BE2C (cell line): ENCODE data around the gene HPGDS.

Experiments used
- DNase-seq: peaks from one replicate; pipeline ENCODE4 v3.0.0-alpha.2; 2020
- H3K27me3 ChIP-seq: fragments of 250-450 bp; sonication (Bioruptor Pico); 2 replicates; pipeline ENCODE4 v1.5.1; 2020; ENCODE audit warnings: mild to moderate bottlenecking
- H3K36me3 ChIP-seq: fragments of 250-450 bp; sonication (Bioruptor Pico); 2 replicates; pipeline ENCODE4 v1.5.1; 2020; ENCODE audit warnings: mild to moderate bottlenecking
- H3K4me1 ChIP-seq: fragments of 250-450 bp; sonication (Bioruptor Pico); 2 replicates; pipeline ENCODE4 v1.5.1; 2020
- H3K4me3 ChIP-seq: 2 replicates; pipeline ENCODE4 v1.5.1; 2011; ENCODE audit warnings: low read depth, low read length
- H3K9me3 ChIP-seq: fragments of 250-450 bp; sonication (Bioruptor Pico); 2 replicates; pipeline ENCODE4 v1.5.1; 2020
- TF ChIP-seq, protein P1 (sequence below): IDR thresholded peaks from 2 replicates; pipeline ENCODE4 v1.5.1; 2012; ENCODE audit warnings: mild to moderate bottlenecking, low read depth, low read length

Gene HPGDS

DNA sequence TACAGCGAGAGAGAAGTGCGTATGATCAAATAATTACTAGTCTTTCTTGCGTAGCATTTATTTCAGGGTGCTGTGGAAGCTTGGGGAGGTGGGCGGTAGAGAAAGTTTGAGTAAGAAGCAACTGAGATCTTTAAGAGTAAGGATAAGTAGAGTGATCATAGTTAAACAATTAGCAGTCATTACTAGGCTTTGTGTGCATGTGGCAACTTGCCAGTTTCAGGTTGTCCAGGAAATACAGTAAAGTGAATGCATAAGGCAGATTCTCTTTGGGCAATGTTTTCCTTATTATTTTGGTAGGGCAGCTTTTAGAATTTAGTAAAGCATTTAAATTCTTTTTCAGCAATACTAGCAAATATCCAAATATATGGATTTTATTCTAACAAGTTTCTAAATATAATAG is 57.0 kb downstream of the HPGDS start:
- Histone ChIP-seq H3K27me3 (no peaks in the 10 kb centered on the region), H3K36me3 (peaks cover 69% of the 10 kb centered on the region), H3K4me1 (peaks cover 13% of the 10 kb centered on the region), H3K9me3 (no peaks in the 10 kb centered on the region), H3K4me3 (no peak overlapping the region)
- peak; percentile 14 for DNase-seq
- TF ChIP-seq, protein P1, sequence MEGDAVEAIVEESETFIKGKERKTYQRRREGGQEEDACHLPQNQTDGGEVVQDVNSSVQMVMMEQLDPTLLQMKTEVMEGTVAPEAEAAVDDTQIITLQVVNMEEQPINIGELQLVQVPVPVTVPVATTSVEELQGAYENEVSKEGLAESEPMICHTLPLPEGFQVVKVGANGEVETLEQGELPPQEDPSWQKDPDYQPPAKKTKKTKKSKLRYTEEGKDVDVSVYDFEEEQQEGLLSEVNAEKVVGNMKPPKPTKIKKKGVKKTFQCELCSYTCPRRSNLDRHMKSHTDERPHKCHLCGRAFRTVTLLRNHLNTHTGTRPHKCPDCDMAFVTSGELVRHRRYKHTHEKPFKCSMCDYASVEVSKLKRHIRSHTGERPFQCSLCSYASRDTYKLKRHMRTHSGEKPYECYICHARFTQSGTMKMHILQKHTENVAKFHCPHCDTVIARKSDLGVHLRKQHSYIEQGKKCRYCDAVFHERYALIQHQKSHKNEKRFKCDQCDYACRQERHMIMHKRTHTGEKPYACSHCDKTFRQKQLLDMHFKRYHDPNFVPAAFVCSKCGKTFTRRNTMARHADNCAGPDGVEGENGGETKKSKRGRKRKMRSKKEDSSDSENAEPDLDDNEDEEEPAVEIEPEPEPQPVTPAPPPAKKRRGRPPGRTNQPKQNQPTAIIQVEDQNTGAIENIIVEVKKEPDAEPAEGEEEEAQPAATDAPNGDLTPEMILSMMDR: no peak

DNA sequence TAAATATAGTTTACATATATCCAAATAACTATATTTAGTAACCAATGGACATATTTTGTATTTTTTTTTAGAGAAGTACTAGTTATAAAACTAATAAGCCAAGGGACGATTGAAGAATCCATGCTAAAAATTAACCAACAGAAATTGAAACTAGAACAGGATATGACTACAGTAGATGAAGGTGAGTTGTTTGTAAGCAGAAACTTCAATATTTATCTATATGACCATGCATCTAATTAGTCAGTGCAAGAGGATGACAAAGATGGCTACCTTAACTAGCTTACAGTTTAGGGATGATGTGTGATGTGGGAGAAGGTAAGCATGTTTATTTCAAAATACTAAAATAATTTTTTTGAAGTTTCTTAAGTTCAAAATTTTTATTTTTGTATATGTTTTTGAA is 57.7 kb downstream of the HPGDS start:
- Histone ChIP-seq H3K4me3 (no peak overlapping the region), H3K27me3 (no peaks in the 10 kb centered on the region), H3K4me1 (peaks cover 13% of the 10 kb centered on the region), H3K36me3 (peaks cover 68% of the 10 kb centered on the region), H3K9me3 (no peaks in the 10 kb centered on the region)
- DNase-seq: no peak
- TF ChIP-seq, protein P1: no peak

DNA sequence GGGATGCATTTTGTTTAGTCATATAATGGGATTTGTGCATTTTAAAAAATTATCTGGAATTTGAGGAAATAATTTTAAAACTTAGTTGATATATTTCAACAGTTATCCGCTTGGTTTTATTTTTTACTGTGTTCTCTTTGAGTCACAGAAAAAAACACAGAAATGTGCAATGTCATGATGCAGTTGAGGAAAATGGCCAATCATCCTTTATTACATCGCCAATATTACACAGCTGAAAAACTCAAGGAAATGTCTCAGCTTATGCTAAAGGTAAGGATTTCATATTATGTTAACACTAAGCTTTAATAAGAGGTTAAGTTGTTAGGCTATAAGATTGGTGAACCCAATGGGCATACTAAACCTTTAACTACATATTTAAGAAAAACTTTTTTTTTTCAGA is 63.9 kb downstream of the HPGDS start:
- DNase-seq: no peak
- Histone ChIP-seq H3K27me3 (no peaks in the 10 kb centered on the region), H3K4me3 (no peak overlapping the region), H3K4me1 (peaks cover 5% of the 10 kb centered on the region; the same call in 1 of the 2 replicates), H3K9me3 (no peaks in the 10 kb centered on the region), H3K36me3 (peaks cover 78% of the 10 kb centered on the region)
- TF ChIP-seq, protein P1: no peak

DNA sequence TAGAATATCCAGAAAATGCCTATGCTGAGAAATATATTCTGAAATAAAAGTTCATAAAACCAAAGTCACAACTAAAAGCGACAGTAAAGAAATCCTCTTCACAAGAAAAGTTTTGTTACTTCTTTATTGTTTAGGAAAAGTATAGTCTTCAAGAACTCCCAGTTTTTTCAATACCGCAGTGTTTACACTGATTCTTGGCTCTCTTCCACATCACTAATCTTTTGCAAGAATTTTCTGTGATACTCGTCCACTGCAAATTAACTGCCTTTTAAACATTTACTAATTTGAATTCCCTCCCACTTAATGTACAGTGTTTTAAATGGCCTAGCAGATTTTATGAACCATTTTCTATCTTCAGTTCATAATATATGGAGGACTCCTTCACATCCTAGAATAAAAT is 65.1 kb downstream of the HPGDS start:
- peaks cover 5% of the 10 kb centered on the region; the same call in 1 of the 2 replicates for H3K4me1 ChIP-seq
- no peak overlapping the region for H3K4me3 ChIP-seq
- H3K27me3 ChIP-seq: no peaks in the 10 kb centered on the region
- H3K9me3 ChIP-seq: no peaks in the 10 kb centered on the region
- H3K36me3 ChIP-seq: peaks cover 74% of the 10 kb centered on the region
- DNase-seq: no peak
- TF ChIP-seq, protein P1: no peak

DNA sequence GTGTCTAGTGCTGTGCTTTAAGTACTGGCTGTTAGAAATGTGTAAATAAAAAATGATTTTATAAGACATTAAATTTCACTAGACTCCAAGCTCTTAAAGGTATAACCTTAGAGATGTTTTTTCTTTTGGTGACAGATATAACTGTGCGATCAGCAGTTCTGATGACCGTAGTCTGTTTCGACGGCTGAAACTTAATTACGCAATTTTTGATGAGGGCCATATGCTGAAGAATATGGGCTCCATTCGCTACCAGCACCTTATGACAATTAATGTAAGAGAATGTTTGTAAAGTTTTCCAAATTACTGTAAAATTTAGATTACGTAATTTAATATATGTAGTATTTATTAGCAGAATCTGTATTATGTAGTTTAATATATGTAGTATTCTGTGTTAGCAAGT is 66.4 kb downstream of the HPGDS start:
- DNase-seq: no peak
- Histone ChIP-seq H3K9me3 (no peaks in the 10 kb centered on the region), H3K4me1 (peaks cover 5% of the 10 kb centered on the region; the same call in 1 of the 2 replicates), H3K36me3 (peaks cover 75% of the 10 kb centered on the region), H3K27me3 (no peaks in the 10 kb centered on the region), H3K4me3 (no peak overlapping the region)
- TF ChIP-seq, protein P1: no peak

DNA sequence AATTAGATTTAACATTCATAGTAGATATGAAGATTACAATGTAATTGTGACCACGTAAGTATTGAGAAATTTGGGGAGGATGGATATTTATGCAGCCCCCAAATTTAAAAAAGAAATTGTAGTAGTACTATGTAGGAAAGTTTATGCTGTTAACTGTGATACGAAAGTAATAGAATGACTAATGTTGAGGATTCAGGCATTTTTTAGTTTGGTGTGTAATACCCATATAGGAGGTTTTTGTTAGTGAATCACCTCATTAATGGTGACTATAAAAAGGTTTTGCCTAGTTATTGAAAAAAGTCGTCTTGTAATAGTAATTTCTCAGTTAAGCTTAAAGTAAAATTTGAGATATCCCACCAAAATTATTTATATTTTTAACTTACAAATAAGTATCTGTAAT is 67.7 kb downstream of the HPGDS start:
- no peaks in the 10 kb centered on the region for H3K27me3 ChIP-seq
- no peaks in the 10 kb centered on the region for H3K9me3 ChIP-seq
- H3K36me3 ChIP-seq: peaks cover 69% of the 10 kb centered on the region
- peaks cover 5% of the 10 kb centered on the region; the same call in 1 of the 2 replicates for H3K4me1 ChIP-seq
- DNase-seq: no peak
- no peak overlapping the region for H3K4me3 ChIP-seq
- TF ChIP-seq, protein P1: no peak
